GM23338 (cell line): ENCODE results near the gene ABAT.

Source experiments
- CTCF ChIP-seq, 2 experiments: fragments of 200-600 bp in 1 of 2; sonication (generic) in 1 of 2; conservative IDR thresholded peaks; 2 replicates each; pipeline versions ENCODE4 v1.5.1 to v1.6.1; 2016 to 2017; ENCODE audit warnings: antibody characterized with exemption in 2 of 2, low read depth in 2 of 2, mild to moderate bottlenecking in 2 of 2, moderate library complexity in 1 of 2
- EZH2 ChIP-seq: fragments of 200-600 bp; sonication (generic); IDR thresholded peaks from one replicate; pipeline ENCODE4 v1.8.0; 2017; ENCODE audit warnings: antibody characterized with exemption, mild to moderate bottlenecking, low read depth; ENCODE audit not compliant: unreplicated experiment
- EZH2phosphoT487 ChIP-seq: fragments of 200-600 bp; sonication (generic); IDR thresholded peaks from one replicate; pipeline ENCODE4 v1.8.1; 2018; ENCODE audit warnings: antibody characterized with exemption; ENCODE audit not compliant: unreplicated experiment
- POLR2AphosphoS5 ChIP-seq: IDR thresholded peaks from 2 replicates; pipeline ENCODE4 v1.6.1; 2016; ENCODE audit warnings: antibody characterized with exemption, low read depth
- REST ChIP-seq: IDR thresholded peaks from one replicate; pipeline ENCODE4 v1.6.1; 2018; ENCODE audit warnings: antibody characterized with exemption; ENCODE audit not compliant: unreplicated experiment

- TF ChIP-seq CTCF (conservative IDR thresholded peaks at IDR 0.05; ENCODE audit: low read depth in 2 of 2) (no peak), POLR2AphosphoS5 (no peak), REST (no peak), EZH2 (no peak), EZH2phosphoT487 (no peak)
Observed at GRCh38 chr16:8742068-8742467, 67.7 kb downstream of the ABAT start.
